GM08714 (cell line): Measurements from ENCODE around the gene G0S2.

Source experiments
- H3K4me3 ChIP-seq: fragments of 200-500 bp; sonication (Bioruptor generic); 2 replicates; pipeline ENCODE4 v1.5.1; 2014; ENCODE audit warnings: mild to moderate bottlenecking, low read length, inconsistent platforms
- ZNF274 ChIP-seq: IDR thresholded peaks from 2 replicates; pipeline ENCODE4 v1.6.1; 2012; ENCODE audit warnings: mild to moderate bottlenecking, low read depth, low read length

Gene G0S2

DNA sequence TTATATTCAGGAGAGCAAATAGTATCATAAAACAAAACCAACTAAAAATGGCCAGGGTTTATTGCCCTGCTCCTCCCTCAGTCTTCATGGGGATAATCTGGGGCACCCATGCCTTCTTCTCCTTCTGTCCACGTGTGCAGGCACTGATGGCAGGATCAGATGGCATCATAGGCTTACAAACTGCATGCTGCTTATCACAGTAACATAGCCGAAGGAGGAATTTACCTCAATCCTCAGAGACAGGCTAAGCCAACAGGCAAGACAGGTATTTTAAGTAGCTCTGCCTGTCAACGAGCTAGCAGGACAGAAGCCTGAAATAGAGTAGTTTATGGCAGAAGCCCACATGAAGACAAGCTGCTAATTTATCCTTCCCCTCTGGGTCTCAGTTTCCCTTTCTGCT, 32.4 kb upstream of the G0S2 start:
- H3K4me3 ChIP-seq, result no peak overlapping the region
- TF ChIP-seq ZNF274, result no peak

- H3K4me3 ChIP-seq, result no peak overlapping the region
- no peak for TF ChIP-seq ZNF274
These were observed 31.8 kb upstream of the G0S2 start for GRCh38 chr1:209643285-209644020.

- no peak overlapping the region for H3K4me3 ChIP-seq
- TF ChIP-seq ZNF274, result no peak
These were observed 29.4 kb upstream of the G0S2 start for GRCh38 chr1:209645574-209646452.

DNA sequence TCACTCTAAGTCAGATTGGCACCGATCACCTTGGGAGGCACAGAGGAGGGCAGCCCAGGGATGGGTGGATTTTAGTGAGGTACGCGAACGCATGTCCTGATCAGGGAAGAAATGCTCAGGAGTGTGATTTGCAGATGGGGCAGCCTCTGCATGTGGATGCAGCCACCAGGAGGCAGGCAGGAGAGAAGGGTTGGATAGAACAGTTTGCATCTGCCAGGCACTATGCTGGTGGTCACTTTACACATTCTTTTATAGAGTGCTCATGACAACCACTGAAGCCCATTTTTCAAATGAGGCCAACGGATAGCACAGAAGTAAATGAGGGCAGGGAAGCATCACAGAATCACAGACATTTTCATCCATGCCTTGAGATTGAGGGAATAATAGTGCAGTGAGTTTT, 28.7 kb upstream of the G0S2 start:
- TF ChIP-seq ZNF274, result no peak
- no peak overlapping the region for H3K4me3 ChIP-seq

GRCh38 chr1:209647156-209647555, 28.1 kb upstream of the G0S2 start:
- no peak overlapping the region for H3K4me3 ChIP-seq
- no peak for TF ChIP-seq ZNF274

- no peak for TF ChIP-seq ZNF274
- H3K4me3 ChIP-seq, result no peak overlapping the region
These were observed 26.9 kb upstream of the G0S2 start for GRCh38 chr1:209648346-209648745.

DNA sequence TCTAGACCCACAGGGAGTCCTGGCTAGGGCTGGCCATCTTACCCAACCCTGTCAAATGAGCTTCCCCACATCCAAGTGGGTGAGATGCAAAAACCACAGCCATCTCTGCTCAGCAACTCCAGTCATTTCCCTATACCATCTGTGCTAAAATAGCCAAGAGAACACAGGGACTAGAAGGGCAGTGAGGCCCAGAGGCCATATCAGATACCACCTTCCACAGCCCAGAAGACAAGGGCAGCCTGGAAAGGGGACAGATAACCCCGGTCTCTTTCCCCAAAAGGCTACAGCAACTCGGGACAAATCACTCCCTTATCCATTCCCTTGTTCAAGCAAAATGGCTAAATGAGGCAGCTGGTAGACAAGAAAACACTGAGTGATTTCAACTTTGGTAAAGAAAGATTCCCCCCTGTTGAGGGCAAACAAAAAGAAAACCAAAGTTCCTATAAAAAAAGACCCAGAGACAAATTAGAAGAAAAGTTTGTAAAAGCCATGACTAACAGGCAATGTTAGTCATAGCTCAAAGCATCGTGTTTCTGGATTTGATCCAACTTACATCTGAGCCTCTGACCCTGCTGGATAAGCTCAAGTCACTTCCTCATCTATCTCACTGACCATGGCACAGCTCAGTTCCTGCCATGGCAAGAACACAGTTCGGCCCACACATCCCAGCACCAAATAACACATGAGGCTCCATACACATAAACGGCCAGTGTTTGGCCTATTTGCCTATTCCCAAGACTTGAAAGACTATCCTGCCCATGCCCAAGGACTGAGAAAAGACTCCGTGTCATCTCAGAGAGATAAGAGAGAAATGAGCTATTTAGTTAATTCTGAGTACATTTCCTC, 26.1 kb upstream of the G0S2 start:
- H3K4me3 ChIP-seq, result no peak overlapping the region

DNA sequence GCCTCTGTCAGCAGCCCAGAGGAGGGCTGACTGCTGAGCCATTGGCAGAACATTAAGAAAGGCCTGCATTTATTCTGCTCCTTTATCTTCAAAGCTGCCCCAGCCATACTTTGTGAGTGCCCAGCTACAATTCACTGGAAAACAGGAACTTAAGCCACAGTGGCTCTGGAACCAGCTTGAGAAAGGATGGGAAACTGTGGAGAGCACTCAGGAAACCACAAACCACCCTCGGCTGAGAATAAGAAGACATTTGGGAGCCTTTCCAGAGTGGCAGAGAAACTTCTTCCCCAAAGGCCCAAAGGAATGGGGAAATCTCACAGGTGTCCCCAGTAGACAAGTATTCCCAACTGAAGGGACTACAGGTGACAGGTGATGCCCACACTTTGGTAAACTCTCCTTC, 24.8 kb upstream of the G0S2 start:
- H3K4me3 ChIP-seq, result no peak overlapping the region
- no peak for TF ChIP-seq ZNF274

More for the DNA sequence above, 26.1 kb upstream of the G0S2 start:
- TF ChIP-seq ZNF274, result no peak

DNA sequence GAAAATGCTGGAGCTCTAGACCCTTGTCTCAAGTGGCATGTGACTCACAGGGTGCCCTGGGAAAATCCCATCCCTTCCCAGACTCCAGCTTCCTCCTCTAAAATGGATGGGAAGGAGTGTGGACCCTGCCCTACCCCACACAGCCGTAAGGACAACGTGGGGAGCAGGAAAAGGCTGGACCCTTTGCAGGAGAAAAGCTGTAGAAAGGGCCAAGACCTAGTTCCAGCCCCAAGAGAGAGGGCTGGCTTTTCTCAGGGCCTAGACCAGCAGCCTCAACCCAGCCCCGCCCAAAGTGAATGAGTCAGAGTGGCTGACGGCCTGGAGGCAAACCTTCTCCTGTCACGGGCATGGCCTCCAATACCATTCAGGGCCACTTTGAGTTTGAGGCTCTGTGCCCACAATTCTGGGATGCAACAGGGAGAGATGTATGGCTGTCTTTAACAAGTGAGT, 24.0 kb upstream of the G0S2 start:
- H3K4me3 ChIP-seq, result no peak overlapping the region

GRCh38 chr1:209652121-209652735, 23.0 kb upstream of the G0S2 start, which contains the start of gene LAMB3:
Gene LAMB3 (minus strand): TSS chr1:209652425. CDS start chr1:209650944, 1,481 bp downstream.
- TF ChIP-seq ZNF274, result no peak
- H3K4me3 ChIP-seq, result no peak within 1 kb of the TSS

More for the DNA sequence above, 24.0 kb upstream of the G0S2 start:
- no peak for TF ChIP-seq ZNF274

GRCh38 chr1:209652873-209653401, 22.3 kb upstream of the G0S2 start:
- H3K4me3 ChIP-seq, result no peak overlapping the region
- TF ChIP-seq ZNF274, result no peak

DNA sequence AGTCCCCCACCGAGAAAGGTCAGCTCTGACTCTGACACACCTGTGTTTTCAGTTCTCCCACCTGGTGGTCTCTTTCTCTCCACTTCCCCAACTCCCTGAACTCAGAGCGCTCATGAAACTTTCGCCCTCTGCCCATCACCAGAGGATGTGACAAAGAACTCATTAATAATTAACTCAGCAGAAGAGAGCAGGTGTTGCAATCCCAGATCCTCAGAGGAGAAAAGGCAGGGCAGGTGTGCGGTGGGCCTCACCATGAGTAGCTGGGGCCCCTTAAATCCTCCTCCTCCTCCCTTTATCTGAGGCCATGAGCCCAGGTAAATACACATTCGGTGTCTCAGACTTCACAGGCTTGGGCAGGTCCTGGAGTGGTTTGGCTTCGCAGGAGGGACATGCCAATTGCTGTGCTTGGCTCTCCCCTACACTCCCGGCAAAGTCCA, 21.3 kb upstream of the G0S2 start:
- no peak for TF ChIP-seq ZNF274
- no peak overlapping the region for H3K4me3 ChIP-seq
